UCSD-AML1 (cell line): Measurements from ENCODE around the gene TMEM205.
A peak's percentile ranks its signal among the peaks of the same experiment; 100 is the strongest.
"Not testable (repeated sequence)": the region's sequence is repeated elsewhere in the genome, so short reads cannot be mapped to it uniquely, and the experiment has no call there.

ENCODE experiments used
- DNase-seq: peaks from one replicate; lab custom pipeline; 2025; ENCODE audit not compliant: unreplicated experiment; lab: John Stamatoyannopoulos, UW

TMEM205 gene

DNA sequence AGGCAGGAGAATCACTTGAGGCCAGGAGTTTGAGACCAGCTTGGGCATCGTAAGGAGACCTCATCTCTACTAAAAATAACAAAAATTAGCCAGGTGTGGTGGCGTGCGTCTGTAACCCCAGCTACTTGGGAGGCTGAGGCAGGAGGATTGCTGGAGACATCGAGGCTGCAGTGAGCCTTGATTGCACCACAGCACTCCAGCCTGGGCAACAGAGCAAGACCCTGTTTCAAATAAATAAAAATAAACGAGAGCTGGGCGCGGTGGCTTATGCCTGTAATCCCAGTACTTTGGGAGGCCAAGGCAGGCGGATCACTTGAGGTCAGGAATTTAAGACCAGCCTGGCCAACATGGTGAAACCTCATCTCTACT is 6.0 kb downstream of the TMEM205 start:
- DNase-seq: not testable (repeated sequence)

- DNase-seq: peak; percentile 89
These were observed 6.6 kb downstream of the TMEM205 start, which contains the start of gene RAB3D for GRCh38 chr19:11339254-11340098. RAB3D (minus strand) TSS chr19:11339657; CDS start chr19:11337399, 2,258 bp downstream.

DNA sequence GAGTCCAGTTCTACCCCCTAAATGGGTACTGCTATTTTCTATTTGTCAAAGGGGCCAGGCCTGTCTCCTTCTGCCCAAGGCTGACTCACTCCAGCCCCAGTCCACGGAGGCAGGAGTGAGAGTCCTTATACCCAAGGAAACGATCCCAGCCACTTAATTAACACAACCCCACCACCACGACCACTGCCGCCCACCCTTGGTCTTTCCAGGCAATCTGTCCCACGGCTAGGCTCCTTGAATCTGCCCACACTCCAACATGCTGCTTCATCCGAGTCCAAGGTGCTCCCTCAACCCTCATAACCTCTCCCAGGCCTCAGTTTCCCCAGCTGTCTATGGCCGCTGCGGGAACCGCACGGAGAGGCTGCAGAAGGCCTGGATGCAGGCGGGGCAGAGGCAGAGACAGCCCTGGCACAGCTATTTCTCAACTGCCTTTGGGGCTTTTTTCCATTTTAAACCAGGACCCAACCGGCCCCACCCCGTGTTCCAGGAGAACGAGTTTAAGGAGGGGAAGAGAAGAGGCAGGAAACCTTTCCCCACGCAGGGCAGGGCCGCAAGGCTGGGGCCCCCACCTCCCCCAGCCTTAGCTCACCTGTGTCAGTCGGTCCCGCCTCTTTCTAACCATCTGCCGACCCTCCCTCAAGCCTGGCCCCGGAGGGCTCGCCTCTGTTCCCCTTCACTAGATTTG is 7.4 kb downstream of the TMEM205 start:
- DNase-seq: no peak

DNA sequence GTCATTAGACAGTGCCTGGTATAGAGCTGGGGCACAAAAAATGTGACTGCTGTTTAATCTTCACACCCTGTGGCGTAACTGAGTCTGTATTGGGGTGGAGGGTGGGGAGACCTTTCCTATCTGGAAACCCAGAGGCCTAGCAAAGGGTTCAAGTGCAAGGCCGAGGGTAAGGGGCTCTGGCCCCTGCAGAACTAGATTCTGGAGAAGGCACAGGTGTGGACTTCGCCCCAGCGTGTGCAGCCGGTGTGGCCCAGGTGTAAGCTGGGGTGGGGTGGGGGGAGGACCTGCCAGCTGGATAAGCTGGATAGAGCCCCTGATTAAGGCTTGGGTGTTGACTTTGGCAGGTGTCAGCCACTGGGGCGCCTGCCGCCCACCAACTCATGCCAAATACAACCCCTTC is 7.9 kb downstream of the TMEM205 start:
- no peak for DNase-seq

- DNase-seq: peak; percentile 71
These were observed 9.0 kb downstream of the TMEM205 start for GRCh38 chr19:11337080-11337479.

DNA sequence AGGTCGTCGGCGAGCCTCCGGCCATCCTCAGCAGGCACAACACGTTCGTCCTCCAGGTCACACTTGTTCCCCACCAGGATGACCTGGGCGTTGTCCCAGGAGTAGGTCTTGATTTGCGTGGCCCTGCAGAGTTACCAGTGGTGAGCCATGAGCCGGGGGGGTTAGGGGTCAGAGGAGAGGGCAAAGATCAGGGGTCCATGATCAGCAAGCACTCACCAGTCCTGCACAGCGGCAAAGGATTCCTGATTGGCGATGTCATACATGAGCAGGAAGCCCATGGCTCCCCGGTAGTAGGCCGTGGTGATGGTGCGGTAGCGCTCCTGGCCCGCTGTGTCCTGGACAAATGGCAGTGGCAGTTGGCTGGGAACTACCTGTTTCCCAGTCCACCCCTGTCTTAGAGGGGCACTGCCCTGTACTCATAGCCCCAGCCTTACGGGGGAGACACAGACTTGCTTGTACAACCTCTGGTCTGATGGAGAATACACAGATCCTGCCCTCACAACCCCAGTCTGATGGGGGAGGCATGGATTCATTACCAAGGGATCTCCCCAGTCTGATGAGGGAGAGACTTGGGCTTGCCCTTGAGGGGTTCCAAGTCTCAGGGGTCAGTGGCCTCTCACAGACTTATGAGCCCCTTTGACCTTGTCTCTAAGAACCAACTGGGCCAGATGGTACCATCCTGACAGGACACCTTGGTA is 10.5 kb downstream of the TMEM205 start:
- DNase-seq: no peak

DNA sequence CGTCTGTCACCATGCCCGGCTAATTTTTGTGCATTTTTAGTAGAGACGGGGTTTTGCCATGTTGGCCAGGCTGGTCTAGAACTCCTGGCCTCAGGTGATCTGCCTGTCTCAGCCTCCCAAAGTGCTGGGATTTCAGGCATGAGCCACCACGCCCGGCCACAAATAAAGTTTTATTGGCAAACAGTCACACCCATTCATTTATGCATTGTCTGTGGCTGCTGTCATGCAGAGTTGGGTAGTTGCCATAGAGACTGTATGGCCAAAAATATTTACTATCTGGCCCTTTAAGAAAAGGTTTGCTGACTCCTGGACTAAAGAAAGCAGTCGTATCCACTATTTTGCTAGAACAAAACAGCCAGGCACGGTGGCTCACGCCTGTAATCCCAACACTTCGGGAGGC is 12.2 kb downstream of the TMEM205 start:
- not testable (repeated sequence) for DNase-seq

GRCh38 chr19:11332822-11333221 is 13.2 kb downstream of the TMEM205 start:
- DNase-seq: no peak

GRCh38 chr19:11331502-11331901 is 14.6 kb downstream of the TMEM205 start:
- no peak for DNase-seq

DNA sequence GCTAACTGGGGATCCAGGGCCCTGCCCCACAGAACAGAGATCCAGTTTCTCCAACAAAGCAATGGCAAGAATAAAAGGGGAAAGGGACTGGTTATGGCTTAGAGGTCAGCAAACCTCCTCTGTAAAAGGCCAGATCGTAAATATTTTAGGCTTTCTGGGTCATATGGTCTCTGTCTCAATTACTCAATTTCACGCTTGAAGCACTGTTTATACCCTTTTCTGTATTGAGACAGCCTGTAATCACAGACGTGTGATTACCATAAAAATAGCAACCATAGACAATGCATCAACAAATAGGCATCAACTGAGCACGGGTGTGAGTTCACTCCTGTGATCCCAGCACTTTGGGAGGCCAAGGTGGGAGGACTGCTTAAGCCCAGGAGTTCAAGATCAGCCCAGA is 15.9 kb downstream of the TMEM205 start:
- no peak for DNase-seq

GRCh38 chr19:11325544-11325943 is 20.5 kb downstream of the TMEM205 start:
- DNase-seq: no peak

- no peak for DNase-seq
These were observed 21.2 kb downstream of the TMEM205 start for GRCh38 chr19:11324748-11325389.

DNA sequence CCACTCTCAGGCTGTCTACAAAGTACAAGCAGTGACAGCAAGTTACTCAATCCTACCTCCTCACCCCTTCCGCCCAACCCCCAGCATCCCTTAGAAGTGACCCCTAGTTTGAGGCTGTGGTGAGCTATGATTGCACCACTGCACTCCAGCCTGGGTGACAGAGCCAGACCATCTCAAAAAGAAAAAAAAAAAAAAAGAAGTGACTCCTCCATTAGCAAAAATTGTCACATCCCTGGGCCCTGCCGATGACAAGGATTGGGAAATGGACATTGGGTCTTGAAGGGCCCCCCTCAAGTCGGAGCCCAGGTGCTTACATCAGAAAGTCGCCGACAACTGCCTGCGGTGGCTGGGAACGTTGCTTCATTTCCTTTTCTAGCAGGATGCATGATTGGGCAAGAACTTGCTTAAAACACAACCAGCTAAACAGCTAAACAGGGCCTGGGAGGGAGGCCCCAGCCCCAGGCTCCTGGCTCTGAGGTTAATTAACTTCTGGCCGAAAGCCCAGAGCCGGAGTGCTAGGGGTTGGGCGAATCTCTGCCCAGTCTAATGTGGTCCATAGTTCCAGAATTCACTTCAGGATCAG is 21.9 kb downstream of the TMEM205 start:
- DNase-seq: peak; percentile 83

GRCh38 chr19:11323601-11324078 is 22.4 kb downstream of the TMEM205 start:
- DNase-seq: no peak

DNA sequence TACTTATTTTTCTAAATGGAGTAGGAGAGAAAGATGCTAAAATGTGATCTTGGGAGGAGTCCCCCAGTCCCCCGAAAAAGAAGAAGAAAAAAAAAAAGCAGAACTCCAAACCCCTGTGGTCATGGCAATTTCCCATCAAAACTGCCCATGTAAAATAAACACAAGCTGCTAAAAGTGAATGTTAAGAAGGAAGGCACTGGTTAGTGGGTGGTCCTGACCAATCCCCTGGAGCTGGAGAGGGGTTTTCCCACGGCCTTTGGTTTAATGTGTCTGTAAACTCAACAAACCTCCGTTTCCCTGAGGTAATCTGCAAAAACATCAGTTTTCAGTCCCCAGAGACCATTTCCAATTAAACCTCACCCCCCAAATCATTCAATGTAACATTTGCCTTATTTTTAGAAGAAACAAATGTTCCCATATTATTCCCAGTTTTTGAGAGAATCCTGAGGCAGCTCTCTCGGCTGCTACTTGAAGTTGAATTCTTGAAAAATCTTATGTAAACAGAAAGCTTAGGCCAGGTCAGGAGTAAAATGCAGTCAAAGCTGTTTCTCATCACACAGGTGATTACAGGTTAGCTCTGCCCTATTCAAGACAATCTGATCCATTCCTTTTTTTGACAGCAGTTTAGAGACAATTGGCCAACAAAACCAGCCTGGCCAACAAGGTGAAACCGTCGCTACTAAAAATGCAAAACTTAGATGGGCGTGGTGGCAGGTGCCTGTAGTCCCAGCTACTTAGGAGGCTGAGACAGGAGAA is 23.6 kb downstream of the TMEM205 start:
- no peak for DNase-seq

- DNase-seq: no peak
These were observed 24.6 kb downstream of the TMEM205 start for GRCh38 chr19:11321191-11322126.

DNA sequence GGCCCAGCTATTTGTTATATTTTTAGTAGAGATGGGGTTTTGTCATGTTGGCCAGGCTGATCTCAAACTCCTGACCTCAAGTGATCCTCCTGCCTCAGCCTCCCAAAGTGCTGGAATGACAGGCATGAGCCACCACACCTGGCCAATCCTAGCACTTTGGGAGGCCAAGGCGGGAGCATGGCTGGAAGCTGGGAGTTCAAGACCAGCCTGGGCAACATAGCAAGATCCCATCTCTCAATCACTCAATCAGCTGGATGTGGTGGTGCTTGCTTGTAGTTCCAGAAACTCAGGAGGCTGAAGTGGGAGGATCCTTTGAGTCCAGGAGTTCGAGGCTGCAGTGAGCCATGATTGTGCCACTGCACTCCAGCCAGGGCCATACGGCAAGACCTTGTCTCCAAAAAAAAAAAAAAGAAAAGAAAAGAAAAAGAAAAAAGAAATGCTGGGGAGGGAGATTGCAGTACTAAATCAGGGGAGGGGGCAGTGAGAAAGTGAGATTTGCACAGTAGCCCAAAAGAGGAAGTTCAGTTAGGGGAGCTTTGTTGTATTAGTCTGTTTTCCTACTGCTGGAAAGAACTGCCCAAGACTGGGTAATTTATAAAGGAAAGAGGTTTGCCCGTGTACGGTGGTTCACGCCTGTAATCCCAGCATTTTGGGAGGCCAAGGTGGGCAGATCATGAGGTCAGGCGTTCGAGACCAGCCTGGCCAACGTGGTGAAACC is 25.6 kb downstream of the TMEM205 start:
- DNase-seq: not testable (repeated sequence)

GRCh38 chr19:11306337-11306736 is 39.7 kb downstream of the TMEM205 start:
- no peak for DNase-seq
